GM18873 (cell line): ENCODE data around the gene MYRIP.
"Not testable (repeated sequence)": the region's sequence is repeated elsewhere in the genome, so short reads cannot be mapped to it uniquely, and the experiment has no call there.

ENCODE experiments used
- ATAC-seq: cut with Tn5 transposase; IDR thresholded peaks from one replicate; pipeline ENCODE4 v1.9.1; 2021; ENCODE audit warnings: mild to moderate bottlenecking, moderate library complexity, moderate number of reproducible peaks; ENCODE audit not compliant: unreplicated experiment, low FRiP score

MYRIP gene

DNA sequence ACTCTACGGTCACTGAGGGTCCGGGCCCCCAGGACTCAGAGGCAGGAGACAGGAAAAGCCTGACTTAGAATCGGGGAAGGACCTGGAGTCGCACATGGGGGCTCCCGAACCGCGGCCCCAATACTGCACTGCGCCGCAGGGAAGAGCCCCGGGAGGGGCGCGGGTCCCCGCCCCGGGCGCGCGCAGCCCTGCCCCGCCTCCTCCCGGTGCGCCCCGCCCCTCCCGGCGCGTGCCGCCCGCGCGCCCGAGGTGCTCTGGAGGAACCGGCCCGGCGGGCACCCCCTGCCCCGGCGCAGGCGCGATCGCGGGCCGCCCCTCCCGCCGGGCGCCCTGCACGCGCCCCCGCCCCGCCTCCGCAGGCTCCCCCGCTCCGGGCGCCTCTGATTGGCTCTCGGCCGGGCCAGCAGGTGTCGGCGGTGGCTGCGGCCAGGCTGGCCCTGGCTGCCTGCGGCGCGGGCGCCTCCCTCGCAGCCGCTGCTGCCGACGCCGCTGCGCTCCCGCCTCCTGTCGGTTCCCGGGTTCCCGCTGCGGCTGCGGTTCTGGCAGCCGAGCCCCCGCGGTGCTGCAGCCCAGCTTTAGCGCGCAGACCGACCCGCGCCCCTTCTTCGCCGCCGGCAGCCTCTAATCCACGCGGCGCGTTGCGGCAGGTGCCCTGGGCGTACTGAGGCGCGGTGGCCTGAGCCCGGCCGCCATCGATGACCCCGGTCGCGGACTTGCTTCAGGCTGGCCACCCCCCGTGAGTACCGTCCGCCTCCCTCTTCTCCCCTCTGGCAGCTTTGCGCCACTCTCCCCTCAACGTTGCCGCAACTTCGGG is at the start of gene MYRIP:
Gene MYRIP, plus strand, starts transcription at position 429 of the 814 bp plus-strand sequence. CDS start 91,208 bp downstream, outside the sequence.
- no peak for ATAC-seq

DNA sequence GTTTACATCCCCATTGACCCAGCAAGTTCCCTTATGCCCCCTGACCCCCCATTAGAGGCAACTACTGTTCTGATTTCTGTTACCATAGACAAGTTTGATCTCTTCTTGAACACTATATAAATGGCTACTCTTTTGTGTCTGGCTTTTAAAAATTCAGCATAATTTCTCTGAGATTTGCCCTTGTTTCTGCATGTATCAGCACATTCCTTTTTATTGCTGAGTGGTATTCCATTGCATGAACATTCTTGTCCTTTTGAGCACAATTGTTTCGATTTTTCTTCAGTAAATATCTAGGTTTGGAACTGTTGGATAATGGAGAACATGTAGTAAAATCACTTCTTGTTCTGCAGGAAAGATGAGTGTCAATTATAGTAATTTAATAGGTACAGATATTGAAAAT is 49.1 kb upstream of the MYRIP start:
- no peak for ATAC-seq

DNA sequence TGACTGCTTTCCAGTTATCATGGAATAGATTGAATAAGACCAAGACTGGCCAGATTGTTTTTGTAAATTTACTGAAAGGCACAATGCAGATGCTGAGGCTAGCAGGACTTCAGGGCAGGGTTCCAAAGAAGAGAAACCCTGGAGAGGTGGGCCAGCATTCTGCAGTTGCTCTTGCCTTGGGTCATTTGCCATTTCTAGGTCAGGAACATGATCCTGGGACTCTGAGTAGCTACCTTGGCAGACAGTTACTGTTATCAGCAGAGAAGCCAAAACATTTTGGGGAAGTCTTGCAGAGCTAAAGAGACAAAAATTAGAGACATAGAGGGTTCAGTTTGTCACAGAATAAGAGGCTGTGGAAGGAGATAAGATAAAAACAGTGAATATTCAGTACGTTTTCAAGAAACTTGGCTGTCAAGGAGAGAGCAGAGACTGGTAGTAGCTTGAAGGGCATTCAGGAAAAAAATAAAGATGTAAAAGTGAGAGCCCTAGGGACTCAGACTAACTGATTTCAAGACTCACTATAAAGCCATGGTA is 46.8 kb upstream of the MYRIP start:
- no peak for ATAC-seq

GRCh38 chr3:39763390-39763789 is 46.0 kb upstream of the MYRIP start:
- no peak for ATAC-seq

DNA sequence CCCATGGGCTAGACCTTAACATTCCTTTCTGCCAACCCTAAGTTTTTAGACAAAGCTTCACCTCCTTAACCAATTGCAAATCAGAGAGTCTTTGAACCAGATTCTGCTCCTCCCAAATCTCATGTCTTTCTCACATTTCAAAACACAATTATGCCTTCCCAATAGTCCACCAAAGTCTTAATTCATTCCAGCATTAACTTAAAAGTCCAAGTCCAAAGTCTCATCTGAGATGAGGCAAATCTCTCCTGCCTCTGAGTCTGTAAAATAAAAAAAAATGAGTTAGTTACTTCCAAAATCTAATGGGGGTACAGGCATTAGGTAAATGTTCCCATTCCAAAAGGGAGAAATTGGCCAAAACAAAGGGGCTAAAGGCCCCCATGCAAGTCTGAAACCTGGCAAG is 43.8 kb upstream of the MYRIP start:
- ATAC-seq = no peak

DNA sequence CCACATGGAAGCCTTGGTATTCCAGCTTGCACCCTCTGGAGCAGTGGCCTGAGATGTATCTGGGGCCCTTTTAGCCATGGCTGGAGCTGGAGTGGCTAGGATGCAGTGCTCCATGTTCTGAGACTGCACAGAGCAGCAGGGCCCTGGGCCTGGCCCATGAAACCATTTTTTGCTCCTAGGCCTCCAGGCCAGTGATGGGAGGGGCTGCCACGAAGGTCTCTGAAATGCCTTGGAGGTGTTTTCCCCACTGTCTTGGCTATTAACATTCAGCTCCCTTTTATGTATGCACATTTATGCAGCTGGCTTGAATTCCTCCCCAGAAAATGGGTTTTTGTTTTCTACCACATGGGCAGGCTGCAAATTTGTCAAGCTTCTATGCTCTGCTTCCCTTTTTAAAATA is 43.0 kb upstream of the MYRIP start:
- ATAC-seq = no peak

DNA sequence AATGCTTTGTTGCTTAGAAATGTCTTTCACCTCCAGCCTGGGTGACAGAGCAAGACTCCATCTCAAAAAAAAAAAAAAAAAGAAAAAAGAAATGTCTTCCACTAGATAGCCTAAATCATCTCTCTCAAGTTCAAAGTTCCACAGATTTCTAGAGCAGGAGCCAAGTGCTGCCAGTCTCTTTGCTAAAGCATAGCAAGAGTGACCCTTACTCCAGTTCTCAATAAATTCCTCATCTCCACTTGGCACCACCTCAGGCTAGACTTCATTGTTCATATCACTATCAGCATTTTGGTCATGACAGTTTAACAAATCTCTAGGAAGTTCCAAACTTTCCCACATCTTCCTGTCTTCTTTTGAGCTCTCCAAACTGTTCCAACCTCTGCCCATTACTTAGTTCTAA is 42.5 kb upstream of the MYRIP start:
- not testable (repeated sequence) for ATAC-seq

- ATAC-seq = not testable (repeated sequence)
These were observed 31.2 kb upstream of the MYRIP start for GRCh38 chr3:39778168-39778567.

DNA sequence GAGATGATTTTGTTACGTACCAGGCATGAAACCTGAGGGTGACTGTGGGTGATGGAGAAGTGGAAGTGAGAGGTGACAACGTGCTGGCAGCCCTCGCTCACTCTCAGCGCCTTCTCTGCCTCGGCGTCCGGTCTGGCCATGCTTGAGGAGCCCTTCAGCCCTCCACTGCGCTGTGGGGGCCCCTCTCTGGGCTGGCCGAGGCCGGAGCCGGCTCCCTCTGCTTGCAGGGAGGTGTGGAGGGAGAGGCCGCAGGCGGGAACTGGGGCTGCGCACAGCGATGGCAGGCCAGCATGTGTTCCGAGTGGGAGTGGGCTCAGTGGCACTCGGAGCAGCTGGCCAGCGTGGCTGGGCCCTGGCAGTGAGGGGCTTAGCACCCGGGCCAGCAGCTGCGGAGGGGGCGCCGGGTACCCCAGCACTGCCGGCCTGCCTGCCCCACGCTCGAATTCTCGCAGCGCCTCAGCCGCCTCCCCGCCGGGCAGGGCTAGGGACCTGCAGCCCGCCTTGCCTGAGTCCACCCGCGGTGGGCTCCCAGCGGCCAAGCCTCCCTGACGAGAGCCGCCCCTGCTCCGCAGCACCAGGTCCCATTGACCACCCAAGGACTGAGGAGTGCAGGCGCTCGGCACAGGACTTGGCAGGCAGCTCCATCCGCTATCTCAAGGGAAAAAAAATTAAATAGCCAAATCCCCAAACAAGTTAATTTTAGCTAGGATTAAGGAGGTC is 29.7 kb upstream of the MYRIP start:
- ATAC-seq = no peak

DNA sequence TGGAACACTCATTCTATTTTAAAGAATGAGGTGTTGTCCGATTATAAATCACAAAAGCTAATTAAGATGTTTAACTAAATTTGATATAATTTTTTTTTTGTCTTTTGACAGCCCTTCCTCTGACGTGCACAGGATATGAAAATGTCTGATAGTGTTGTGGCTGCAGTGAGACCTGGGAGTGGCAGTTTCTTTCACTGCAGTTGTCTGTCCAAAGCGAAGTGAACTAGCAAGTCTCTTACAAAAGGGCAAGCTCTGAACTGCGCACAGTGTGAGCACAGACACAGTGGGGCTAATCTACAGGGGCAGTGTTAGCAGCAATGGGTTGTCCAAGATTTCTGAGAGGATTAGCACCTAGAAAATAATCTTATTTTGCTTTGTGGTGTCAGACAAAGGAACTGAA is 29.1 kb upstream of the MYRIP start:
- no peak for ATAC-seq

- no peak for ATAC-seq
These were observed 28.4 kb upstream of the MYRIP start for GRCh38 chr3:39781025-39781424.

- ATAC-seq = no peak
These were observed 27.8 kb upstream of the MYRIP start for GRCh38 chr3:39781632-39782031.

DNA sequence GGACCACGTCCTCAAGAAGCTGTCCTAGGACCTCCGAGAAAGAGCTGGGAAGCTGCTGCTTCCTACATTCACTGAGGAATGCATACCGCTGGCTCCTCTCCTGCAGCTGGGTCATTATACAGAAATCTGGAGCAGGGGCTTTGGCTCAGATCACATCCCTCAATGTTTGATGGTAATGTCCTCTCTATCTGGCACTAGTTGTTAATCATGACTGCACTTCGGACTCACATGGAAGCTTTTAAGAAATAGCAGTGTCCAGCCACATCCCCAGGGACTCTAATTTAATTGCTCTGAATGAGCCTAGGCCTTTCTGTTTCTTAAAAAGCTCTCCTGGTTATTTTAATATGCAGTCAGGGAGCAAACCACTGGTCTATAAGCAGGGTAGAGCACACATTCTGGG is 25.7 kb upstream of the MYRIP start:
- no peak for ATAC-seq

DNA sequence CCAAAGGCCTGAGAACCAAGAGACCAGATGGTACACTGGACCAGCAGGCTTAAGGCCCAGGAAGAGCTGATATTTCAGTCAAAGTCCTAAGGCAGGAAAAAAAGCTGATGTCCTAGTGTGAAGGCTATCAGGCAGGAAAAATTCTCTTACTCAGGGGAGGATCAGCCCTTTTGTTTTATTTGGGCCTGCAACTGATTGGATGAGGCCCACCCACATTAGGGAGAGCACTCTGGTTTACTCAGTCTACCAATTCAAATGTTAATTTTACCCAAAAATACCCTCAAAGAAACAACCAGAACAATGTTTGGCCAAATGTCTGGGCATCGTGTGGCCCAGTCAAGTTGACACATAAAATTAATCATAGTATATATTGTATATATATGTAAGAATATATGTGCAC is 24.5 kb upstream of the MYRIP start:
- ATAC-seq = no peak

DNA sequence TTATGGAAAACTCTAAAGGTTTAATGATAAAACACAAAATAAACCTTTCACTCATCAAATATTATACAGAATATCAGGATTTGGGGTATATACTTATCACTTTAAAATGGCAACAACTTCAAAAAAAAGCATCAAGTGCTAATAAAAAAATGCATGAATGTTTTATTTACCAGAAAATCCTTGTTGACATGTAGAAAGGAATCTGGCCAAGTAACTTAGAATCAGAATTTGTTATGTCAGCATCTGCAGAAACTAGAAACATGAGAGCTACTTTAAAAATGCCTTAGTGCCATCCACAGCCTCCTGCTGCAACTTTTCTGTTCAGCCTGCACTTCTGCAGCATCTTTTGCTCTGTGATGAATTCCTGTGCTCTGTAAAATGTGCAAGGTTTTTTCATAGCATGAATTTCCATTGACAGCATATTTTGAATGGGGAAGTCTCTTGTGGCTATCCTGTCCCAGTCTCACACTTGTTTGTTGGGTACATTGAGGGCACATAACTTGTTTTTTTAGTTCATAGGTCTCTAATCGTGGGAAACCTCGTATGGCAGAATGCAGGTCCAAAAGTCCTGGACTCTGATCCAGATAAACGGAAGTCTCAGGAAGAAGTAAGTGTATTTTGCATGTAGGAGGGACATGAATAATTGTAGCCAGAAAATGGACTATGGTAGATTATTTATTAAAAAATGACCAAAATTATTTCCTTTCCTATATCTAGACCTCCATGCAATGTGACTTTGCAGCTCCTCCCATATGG is 21.1 kb upstream of the MYRIP start:
- ATAC-seq = no peak

- ATAC-seq = no peak
These were observed 17.8 kb upstream of the MYRIP start for GRCh38 chr3:39791603-39792002.

- no peak for ATAC-seq
These were observed 14.5 kb upstream of the MYRIP start for GRCh38 chr3:39794880-39795279.

DNA sequence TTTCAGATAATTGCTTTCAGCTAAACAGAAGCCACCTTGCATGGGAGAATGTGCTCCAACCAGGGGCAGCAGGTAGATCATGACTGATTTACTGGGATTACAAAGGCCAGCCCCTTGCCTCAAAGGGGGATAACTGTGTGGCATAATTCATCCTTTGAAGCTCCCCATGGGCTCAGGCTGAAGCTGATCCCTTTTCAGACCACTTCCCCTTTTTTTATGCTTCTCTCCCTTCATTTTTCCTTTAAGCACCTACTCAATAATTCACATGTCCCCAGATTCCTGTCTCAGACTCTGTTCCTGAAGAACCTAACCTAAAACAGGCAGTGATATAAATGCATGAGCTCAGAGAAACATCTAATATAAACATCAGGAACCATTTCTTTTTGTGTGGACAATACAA is 8.2 kb upstream of the MYRIP start:
- ATAC-seq = no peak

- ATAC-seq = not testable (repeated sequence)
These were observed 6.9 kb upstream of the MYRIP start for GRCh38 chr3:39802486-39802885.

DNA sequence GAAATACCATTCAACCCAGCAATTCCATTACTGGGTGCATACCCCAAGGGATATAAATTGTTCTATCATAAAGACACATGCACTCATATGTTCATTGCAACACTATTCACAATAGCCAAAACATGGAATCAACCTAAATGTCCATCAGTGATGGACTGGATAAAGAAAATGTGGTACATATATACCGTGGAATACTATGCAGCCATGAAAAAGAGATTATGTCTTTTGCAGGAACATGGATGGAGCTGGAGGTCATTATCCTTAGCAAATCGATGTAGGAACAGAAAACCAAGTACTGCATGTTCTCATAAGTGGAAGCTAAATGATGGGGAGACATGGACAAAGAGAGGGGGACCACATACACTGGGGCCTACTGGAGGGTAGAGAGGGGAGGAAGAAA is 5.5 kb upstream of the MYRIP start:
- ATAC-seq = no peak

GRCh38 chr3:39804951-39805350 is 4.5 kb upstream of the MYRIP start:
- ATAC-seq = no peak
